OCI-LY1 (cell line): Measurements from ENCODE around the gene PTPRA.

ENCODE experiments used
- H2AFZ ChIP-seq: fragments of 200-600 bp; sonication (generic), shearing (Covaris generic); 2 replicates; pipeline ENCODE4 v1.6.0; 2014; ENCODE audit warnings: antibody characterized with exemption, mild to moderate bottlenecking, low read length
- H3F3A ChIP-seq: fragments of 200-600 bp; sonication (generic), shearing (Covaris generic); 2 replicates; pipeline ENCODE4 v1.6.0; 2014; ENCODE audit warnings: mild to moderate bottlenecking, antibody characterized with exemption, low read length, moderate library complexity; ENCODE audit not compliant: insufficient read depth
- H3K27ac ChIP-seq: fragments of 200-600 bp; sonication (generic); 2 replicates; pipeline ENCODE4 v1.5.1; 2014; ENCODE audit warnings: low read length, mixed run types, mild to moderate bottlenecking, low read depth; ENCODE audit not compliant: poor library complexity, severe bottlenecking
- H3K27me3 ChIP-seq: fragments of 200-600 bp; sonication (generic); 2 replicates; pipeline ENCODE4 v1.6.0; 2014; ENCODE audit warnings: antibody characterized with exemption, mild to moderate bottlenecking, low read length, moderate library complexity; ENCODE audit not compliant: insufficient read depth
- H3K36me3 ChIP-seq: fragments of 200-600 bp; sonication (generic); 2 replicates; pipeline ENCODE4 v1.6.1; 2014; ENCODE audit warnings: mild to moderate bottlenecking, antibody characterized with exemption, low read length, moderate library complexity, mixed read lengths; ENCODE audit not compliant: insufficient read depth
- H3K4me1 ChIP-seq: fragments of 200-600 bp; sonication (generic); 2 replicates; pipeline ENCODE4 v1.5.1; 2014; ENCODE audit warnings: mild to moderate bottlenecking, low read length, moderate library complexity; ENCODE audit not compliant: insufficient read depth, severe bottlenecking
- H3K4me2 ChIP-seq: fragments of 200-600 bp; sonication (generic), shearing (Covaris generic); 2 replicates; pipeline ENCODE4 v1.6.1; 2014; ENCODE audit warnings: low read length
- H3K4me3 ChIP-seq: fragments of 200-600 bp; sonication (generic); 2 replicates; pipeline ENCODE4 v1.5.1; 2014; ENCODE audit warnings: low read length, low read depth, mild to moderate bottlenecking, mixed read lengths; ENCODE audit not compliant: poor library complexity, severe bottlenecking
- H3K79me2 ChIP-seq: fragments of 200-600 bp; shearing (Covaris generic); 2 replicates; pipeline ENCODE4 v1.6.1; 2016; ENCODE audit warnings: mixed run types, low read length, mixed read lengths; ENCODE audit not compliant: insufficient read depth
- H3K9ac ChIP-seq: fragments of 200-600 bp; sonication (generic), shearing (Covaris generic); 2 replicates; pipeline ENCODE4 v1.6.1; 2014; ENCODE audit warnings: mild to moderate bottlenecking, low read length, mixed read lengths
- H3K9me2 ChIP-seq: fragments of 200-600 bp; sonication (generic), shearing (Covaris generic); 2 replicates; pipeline ENCODE4 v1.6.1; 2014; ENCODE audit warnings: low read depth, mild to moderate bottlenecking, low read length, mixed read lengths
- H3K9me3 ChIP-seq: fragments of 200-600 bp; shearing (Covaris generic); 2 replicates; pipeline ENCODE4 v1.6.1; 2014; ENCODE audit warnings: low read length, mixed read lengths
- H4K20me1 ChIP-seq: fragments of 200-600 bp; sonication (generic), shearing (Covaris generic); 2 replicates; pipeline ENCODE4 v1.6.0; 2016; ENCODE audit warnings: mild to moderate bottlenecking, low read length; ENCODE audit not compliant: insufficient read depth
- CTCF ChIP-seq: fragments of 200-600 bp; sonication (generic), shearing (Covaris generic); IDR thresholded peaks from 2 replicates; pipeline ENCODE4 v1.5.1; 2017; ENCODE audit warnings: mild to moderate bottlenecking, antibody characterized with exemption, low read length, moderate library complexity, mixed read lengths
- EZH2 ChIP-seq: fragments of 200-600 bp; sonication (generic), shearing (Covaris generic); IDR thresholded peaks from 2 replicates; pipeline ENCODE4 v1.8.0; 2017; ENCODE audit warnings: borderline replicate concordance, mixed run types, mild to moderate bottlenecking, antibody characterized with exemption, low read length, moderate library complexity, mixed read lengths

PTPRA gene

GRCh38 chr20:3088031-3088430 lies 214.8 kb downstream of the PTPRA start:
- H3K27me3 ChIP-seq = no peaks in the 10 kb centered on the region; the same call in 1 of the 2 replicates
- H3K4me1 ChIP-seq = no peaks in the 10 kb centered on the region
- TF ChIP-seq CTCF = no peak
- TF ChIP-seq EZH2 = no peak
- no peaks in the 10 kb centered on the region for H3K79me2 ChIP-seq
- no peak overlapping the region for H2AFZ ChIP-seq
- no peaks in the 10 kb centered on the region for H3K36me3 ChIP-seq
- H3F3A ChIP-seq = no peaks in the 10 kb centered on the region
- H3K4me2 ChIP-seq = no peak overlapping the region
- no peak overlapping the region for H3K9ac ChIP-seq
- H3K4me3 ChIP-seq = no peak overlapping the region
- no peaks in the 10 kb centered on the region for H3K9me2 ChIP-seq
- no peaks in the 10 kb centered on the region for H4K20me1 ChIP-seq
- H3K27ac ChIP-seq = no peak overlapping the region
- H3K9me3 ChIP-seq = no peaks in the 10 kb centered on the region
